Measurements from ENCODE around the gene PSPC1.
"Not testable (repeated sequence)": the region's sequence is repeated elsewhere in the genome, so short reads cannot be mapped to it uniquely, and the experiment has no call there.

The PSPC1 gene

GRCh38 chr13:19781526-19781925 lies 1.2 kb downstream of the PSPC1 start:
- no peak for TF ChIP-seq ZNF274 (IDR thresholded peaks at IDR 0.05; ENCODE audit: low read depth, low read length)
- peak overlapping the region; percentile 96 for H3K4me3 ChIP-seq (ENCODE audit: low read length)

GRCh38 chr13:19780753-19781418 lies 1.9 kb downstream of the PSPC1 start:
- peak overlapping the region; percentile 96 for H3K4me3 ChIP-seq (ENCODE audit: low read length)

DNA sequence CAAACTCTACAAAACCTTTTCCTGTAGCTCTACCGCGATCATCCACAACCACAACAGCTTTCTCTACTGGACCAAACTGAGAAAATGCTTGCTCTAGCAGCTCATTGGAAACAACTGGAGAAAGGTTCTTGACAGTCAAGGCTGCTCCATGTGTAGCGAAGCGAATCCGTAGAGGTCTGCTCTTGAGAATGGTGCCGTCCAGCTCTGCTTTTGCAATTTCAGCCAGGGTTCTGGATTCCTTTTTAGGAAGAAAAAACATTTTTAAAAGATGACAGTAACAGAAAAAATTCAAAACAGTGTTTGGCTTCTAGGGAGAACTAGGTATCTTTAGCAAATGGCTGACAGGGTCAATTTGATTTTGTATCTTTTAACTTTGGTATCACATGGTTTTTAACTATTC lies 10.4 kb downstream of the PSPC1 start:
- no peak overlapping the region for H3K4me3 ChIP-seq (ENCODE audit: low read length)
- no peak for TF ChIP-seq ZNF274 (IDR thresholded peaks at IDR 0.05; ENCODE audit: low read depth, low read length)

- H3K4me3 ChIP-seq (ENCODE audit: low read length) = no peak overlapping the region
- TF ChIP-seq ZNF274 (IDR thresholded peaks at IDR 0.05; ENCODE audit: low read depth, low read length) = no peak
Measured at GRCh38 chr13:19769854-19770253, 12.9 kb downstream of the PSPC1 start.

GRCh38 chr13:19767966-19768365 lies 14.8 kb downstream of the PSPC1 start:
- H3K4me3 ChIP-seq (ENCODE audit: low read length) = no peak overlapping the region
- no peak for TF ChIP-seq ZNF274 (IDR thresholded peaks at IDR 0.05; ENCODE audit: low read depth, low read length)

DNA sequence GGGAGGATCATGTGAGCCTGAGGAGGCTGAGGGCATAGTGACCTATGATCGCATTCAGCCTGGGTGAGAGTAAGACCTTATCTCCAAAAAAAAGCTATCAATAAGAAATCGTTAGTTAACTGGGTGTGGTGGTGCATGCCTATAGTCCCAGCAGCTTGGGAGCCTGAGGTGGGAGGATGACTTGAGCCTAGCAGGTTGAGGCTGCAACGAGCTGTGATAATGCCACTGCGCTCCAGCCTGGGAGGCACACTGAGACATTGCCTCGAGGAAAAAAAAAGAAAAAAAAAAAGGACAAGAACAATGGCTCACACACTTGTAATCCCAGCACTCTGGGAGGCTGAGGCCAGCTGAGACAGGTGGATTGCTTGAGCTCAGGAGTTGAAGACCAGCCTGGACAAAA lies 16.2 kb downstream of the PSPC1 start:
- no peak overlapping the region for H3K4me3 ChIP-seq (ENCODE audit: low read length)
- TF ChIP-seq ZNF274 (IDR thresholded peaks at IDR 0.05; ENCODE audit: low read depth, low read length) = no peak

DNA sequence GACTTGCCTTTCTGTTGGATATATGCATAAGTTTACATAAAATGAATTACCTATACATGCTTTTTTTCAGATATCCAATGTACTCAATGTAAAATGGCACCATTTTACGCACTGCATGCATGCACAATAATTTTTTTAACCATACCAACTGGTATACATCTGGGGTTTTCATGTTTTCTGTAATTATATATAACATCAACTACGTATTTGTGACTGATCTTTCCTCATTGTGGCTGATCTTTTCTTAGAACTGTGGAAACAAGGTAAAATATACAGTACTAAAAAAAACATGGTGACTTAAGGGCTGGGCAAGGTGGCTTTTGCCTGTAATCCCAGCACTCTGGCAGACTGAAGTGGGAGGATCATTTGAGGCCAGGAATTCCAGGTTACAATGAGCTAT lies 18.5 kb downstream of the PSPC1 start:
- H3K4me3 ChIP-seq (ENCODE audit: low read length) = no peak overlapping the region
- no peak for TF ChIP-seq ZNF274 (IDR thresholded peaks at IDR 0.05; ENCODE audit: low read depth, low read length)

- H3K4me3 ChIP-seq (ENCODE audit: low read length) = no peak overlapping the region
- no peak for TF ChIP-seq ZNF274 (IDR thresholded peaks at IDR 0.05; ENCODE audit: low read depth, low read length)
Measured at GRCh38 chr13:19763618-19764017, 19.1 kb downstream of the PSPC1 start.

GRCh38 chr13:19759669-19760068 lies 23.1 kb downstream of the PSPC1 start:
- TF ChIP-seq ZNF274 (IDR thresholded peaks at IDR 0.05; ENCODE audit: low read depth, low read length) = no peak
- no peak overlapping the region for H3K4me3 ChIP-seq (ENCODE audit: low read length)

DNA sequence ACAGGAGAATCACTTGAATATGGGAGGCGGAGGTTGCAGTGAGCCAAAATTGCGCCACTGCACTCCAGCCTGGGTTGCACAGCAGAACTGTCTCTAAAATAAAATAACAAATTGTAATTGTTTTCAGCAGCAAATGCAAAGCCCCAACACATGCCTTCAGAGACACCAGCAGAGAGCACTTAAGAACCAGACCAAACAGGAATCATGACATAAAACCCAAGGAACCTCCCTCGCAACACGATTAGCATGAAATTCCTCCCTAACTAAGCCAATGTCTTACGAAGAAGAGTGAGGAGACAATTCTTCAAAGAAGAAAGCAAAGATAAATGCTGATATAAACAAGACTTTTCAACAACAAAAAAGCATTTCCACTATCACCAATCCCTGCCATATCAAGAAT lies 40.1 kb downstream of the PSPC1 start:
- TF ChIP-seq ZNF274 (IDR thresholded peaks at IDR 0.05; ENCODE audit: low read depth, low read length) = no peak
- no peak overlapping the region for H3K4me3 ChIP-seq (ENCODE audit: low read length)

GRCh38 chr13:19737844-19738557 lies 44.7 kb downstream of the PSPC1 start:
- no peak for TF ChIP-seq ZNF274 (IDR thresholded peaks at IDR 0.05; ENCODE audit: low read depth, low read length)

GRCh38 chr13:19726611-19727010 lies 56.1 kb downstream of the PSPC1 start:
- TF ChIP-seq ZNF274 (IDR thresholded peaks at IDR 0.05; ENCODE audit: low read depth, low read length) = no peak
- H3K4me3 ChIP-seq (ENCODE audit: low read length) = no peak overlapping the region

More at GRCh38 chr13:19737844-19738557, 44.7 kb downstream of the PSPC1 start:
- no peak overlapping the region for H3K4me3 ChIP-seq (ENCODE audit: low read length)

- no peak for TF ChIP-seq ZNF274 (IDR thresholded peaks at IDR 0.05; ENCODE audit: low read depth, low read length)
- no peak overlapping the region for H3K4me3 ChIP-seq (ENCODE audit: low read length)
Measured at GRCh38 chr13:19725320-19725719, 57.4 kb downstream of the PSPC1 start.

DNA sequence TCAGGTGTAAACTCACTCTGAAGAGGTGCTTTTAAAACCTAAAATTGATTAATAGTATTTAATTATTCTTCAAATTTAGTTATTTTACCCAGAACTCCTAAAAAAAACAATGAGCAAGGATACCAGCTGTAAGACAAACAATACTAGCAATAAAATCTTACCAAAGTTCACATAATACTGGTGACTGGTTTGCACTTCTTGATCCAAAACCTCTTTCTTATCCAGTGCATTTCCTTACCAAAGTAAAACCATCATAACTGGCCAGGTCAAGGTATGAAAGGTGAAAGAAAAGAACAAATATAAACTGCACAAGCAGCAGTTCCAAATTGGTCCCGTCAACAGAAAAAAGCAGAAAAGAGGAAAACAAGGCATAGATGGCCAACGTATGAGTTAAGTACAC lies 62.7 kb downstream of the PSPC1 start:
- no peak for TF ChIP-seq ZNF274 (IDR thresholded peaks at IDR 0.05; ENCODE audit: low read depth, low read length)
- no peak overlapping the region for H3K4me3 ChIP-seq (ENCODE audit: low read length)

DNA sequence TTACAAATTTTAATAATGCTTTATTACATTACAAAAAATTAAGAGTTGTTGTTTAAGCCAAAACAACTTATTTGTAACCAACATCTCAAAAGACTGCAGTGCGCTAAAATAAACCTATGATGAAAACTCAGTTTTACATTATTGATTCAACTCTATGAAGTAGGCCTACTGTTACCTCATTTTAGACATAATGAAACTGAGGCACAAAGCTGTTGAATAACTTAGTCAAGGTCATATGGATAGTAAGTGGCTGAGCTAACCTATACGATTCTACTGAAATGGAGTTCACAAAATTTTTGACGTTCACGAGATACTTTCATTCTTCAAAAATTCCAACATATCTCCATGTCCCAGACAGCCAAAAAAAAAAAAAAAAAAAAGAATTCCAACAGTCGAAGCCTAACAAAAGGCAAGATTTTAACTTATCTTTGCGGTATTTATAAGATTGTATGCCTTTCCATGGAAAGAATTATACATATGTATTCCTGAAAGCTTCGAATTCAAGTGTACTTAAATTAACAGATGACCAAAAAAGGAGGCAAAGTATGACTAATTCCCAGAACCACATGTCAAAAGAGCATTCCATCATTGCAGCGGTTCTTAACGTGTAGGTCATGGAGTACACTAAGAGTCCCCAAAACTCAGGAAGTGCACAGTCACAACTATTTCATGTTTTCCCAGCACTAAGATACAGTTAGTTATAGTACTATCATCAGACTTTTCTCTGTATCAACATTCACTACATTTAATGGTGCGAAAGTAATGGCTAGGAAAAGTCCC lies 69.4 kb downstream of the PSPC1 start:
- TF ChIP-seq ZNF274 (IDR thresholded peaks at IDR 0.05; ENCODE audit: low read depth, low read length) = no peak
- no peak overlapping the region for H3K4me3 ChIP-seq (ENCODE audit: low read length)

- not testable (repeated sequence) for H3K4me3 ChIP-seq (ENCODE audit: low read length)
Measured at GRCh38 chr13:19709782-19710181, 73.0 kb downstream of the PSPC1 start.

GRCh38 chr13:19709039-19709438 lies 73.7 kb downstream of the PSPC1 start:
- H3K4me3 ChIP-seq (ENCODE audit: low read length) = not testable (repeated sequence)

GRCh38 chr13:19704256-19704655 lies 78.5 kb downstream of the PSPC1 start:
- not testable (repeated sequence) for H3K4me3 ChIP-seq (ENCODE audit: low read length)

GRCh38 chr13:19701619-19702018 lies 81.1 kb downstream of the PSPC1 start:
- H3K4me3 ChIP-seq (ENCODE audit: low read length) = not testable (repeated sequence)

GRCh38 chr13:19700963-19701362 lies 81.8 kb downstream of the PSPC1 start:
- H3K4me3 ChIP-seq (ENCODE audit: low read length) = not testable (repeated sequence)
